HG03439 (cell line): ENCODE results near the gene GALK2.

Experiments used
- ATAC-seq: cut with Tn5 transposase; IDR thresholded peaks from one replicate; pipeline ENCODE4 v1.9.1; 2021; ENCODE audit warnings: mild to moderate bottlenecking, moderate library complexity; ENCODE audit not compliant: unreplicated experiment

GALK2 gene

DNA sequence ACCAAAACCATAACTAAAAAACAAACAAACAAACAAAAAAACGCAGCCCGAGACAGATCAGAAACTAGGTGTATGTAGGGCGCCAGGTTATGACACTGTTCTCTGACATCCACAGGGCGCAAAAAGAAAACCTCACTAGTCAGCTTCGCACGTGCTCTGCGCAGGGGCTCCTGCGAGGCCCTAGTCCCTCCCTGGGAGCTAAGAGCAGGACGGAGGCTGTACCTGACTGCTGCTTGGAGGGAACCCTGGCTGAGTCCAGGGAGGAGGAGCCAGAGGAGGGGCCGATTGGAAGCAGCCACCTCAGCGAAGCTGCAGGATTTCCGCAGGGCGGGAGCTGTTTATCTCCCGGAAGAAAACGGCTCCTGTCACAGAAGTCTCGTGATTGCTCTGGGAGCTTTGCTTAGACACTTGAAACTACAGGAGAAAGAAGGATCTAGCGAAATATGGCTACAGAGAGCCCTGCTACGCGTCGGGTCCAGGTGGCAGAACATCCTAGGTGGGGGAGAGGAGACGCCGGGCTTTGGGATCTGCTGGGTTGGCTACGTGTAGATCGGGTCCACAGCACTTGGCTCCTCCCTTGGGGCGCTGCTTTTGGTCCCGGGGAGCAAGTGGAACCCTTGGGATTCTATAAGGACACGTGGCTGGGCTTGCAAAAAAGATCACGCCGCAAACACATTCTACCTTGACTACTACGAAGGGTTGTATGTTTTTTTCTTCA, at the start of gene GALK2:
TSS of gene GALK2 (plus strand) at position 368 of the 718 bp plus-strand sequence. CDS start at position 444, 76 bp downstream.
- ATAC-seq, result peak; percentile 94

GRCh38 chr15:49120832-49121231, 49.2 kb upstream of the GALK2 start:
- ATAC-seq, result no peak

GRCh38 chr15:49121901-49122300, 48.1 kb upstream of the GALK2 start:
- ATAC-seq, result no peak

DNA sequence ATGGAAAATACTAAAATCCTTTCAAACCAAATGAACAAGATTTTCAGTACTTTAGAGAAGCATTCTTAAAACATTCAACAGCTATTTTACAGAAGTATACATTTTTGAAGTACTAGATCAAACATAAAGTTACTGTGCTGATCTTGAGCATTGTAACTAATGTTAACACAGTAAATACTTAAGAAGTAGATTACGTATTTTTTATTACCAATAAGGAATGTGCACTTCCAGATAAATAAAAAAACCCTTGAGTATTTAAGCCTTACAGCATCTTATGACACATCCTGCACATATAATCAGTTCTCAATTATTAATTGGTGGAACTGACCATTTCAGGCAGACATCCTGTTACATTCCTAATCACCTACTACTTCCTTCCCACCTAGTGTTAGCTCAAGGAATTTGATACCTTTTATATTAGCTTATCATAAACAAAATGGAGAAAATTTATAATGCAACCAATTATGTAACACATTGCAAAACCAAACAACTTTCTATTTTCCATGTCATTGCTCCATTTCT, 47.4 kb upstream of the GALK2 start:
- ATAC-seq, result no peak

GRCh38 chr15:49124371-49124770, 45.7 kb upstream of the GALK2 start:
- ATAC-seq, result no peak

DNA sequence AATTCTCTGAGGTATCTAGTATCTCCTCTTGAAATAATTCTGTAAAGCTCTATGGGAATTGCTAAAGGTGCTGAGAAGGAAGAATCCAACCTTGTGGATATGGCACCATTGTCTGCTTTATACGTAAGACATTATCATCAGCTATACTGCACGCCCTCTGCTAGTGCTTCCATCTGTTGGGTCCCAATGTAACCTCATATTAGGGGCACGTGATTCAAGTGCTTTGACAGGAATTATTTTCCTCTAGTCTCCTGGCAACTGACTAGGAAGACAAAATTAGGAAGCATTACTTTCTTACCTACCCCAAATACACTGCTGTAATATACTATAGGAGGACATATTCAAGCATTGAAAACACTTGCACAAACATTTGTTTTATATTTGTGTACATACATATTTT, 38.6 kb upstream of the GALK2 start:
- ATAC-seq, result no peak

DNA sequence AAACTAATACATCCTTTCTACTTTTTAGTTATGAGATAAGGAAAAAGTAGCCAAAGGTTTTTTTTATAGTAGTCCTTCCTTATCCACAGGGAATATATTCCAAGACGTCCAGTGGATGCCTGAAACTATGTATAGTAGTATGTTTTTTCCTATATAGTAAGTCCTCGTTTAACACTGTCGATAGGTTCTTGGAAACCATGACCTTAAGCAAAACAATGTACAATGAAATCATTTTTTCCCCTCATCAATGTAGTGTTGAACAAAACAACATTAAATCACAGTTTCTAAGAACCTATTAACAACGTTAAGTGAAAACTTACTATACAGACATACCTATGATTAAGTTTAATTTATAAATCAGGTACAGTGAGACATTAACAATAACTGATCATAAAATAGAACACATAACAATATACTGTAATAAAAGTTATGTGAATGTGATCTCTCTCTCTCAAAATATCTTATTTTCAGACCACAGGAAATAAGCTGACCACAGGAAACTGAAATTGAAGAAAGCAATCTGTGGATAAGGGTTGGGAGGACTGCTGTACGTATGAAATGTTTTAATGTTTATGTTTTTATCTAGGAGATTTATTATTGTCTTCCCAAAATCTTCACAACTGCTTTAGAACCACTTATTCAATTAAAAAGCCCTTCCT, 35.2 kb upstream of the GALK2 start:
- no peak for ATAC-seq

DNA sequence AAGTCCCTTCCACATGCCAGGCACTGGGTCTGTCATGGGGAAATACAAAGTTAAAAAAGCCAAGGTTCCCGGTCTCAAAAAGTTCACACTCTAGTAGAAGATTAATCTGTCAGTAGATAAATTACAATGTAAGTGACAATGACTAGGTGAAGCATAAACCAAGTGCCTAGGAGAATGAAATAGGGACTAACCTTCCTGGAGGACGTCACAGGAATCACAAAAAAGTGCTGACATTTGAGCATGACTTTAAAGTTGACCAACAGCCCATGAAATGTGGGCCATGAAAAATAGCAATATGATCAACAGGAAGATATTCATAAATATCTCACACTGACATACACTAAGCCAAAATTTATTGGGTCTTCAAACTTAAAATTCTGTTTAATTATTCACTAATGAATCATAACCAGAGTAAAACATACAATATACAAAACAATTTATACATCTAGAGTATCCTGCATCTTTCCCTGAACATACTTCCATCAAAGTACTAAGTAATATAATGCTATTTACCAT, 34.6 kb upstream of the GALK2 start:
- ATAC-seq, result no peak

DNA sequence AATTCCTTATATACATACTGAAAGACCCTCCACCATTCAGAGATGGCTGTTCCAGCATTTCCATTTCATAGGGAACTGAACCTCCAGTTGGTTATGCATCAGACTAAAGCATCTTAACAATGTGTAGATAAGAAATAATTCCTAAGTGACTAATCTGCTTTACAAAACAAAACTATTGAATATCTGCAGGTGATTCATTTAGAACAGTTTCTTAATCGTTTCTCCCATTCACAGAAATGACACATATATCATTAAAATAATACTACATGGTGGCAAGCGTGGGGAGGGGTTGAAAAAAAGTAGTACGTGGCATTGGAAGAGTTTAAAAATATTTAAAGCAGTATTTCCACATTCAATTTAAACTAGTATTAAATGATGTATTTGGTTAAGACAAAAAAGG, 34.1 kb upstream of the GALK2 start:
- ATAC-seq, result no peak

DNA sequence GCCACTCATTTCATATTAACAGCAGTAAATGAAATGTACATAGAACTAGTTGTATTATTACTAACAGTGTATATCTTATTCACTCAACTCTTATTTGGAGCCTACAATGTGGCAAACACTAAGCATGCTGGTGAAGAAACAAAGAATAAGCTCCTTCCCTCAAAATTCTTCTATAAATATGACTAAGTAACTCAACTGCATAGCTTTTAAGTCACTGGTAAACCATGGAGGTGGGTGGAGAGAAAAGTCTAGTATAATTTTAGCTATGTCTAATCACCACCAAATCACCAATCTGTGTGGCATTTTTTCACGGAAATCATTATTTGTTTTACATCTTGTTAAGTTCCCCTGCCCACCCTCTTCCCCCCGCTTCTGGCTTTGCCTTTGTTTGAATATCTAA, 32.2 kb upstream of the GALK2 start:
- no peak for ATAC-seq

- ATAC-seq, result no peak
Observed at GRCh38 chr15:49145651-49146609, 24.1 kb upstream of the GALK2 start.

DNA sequence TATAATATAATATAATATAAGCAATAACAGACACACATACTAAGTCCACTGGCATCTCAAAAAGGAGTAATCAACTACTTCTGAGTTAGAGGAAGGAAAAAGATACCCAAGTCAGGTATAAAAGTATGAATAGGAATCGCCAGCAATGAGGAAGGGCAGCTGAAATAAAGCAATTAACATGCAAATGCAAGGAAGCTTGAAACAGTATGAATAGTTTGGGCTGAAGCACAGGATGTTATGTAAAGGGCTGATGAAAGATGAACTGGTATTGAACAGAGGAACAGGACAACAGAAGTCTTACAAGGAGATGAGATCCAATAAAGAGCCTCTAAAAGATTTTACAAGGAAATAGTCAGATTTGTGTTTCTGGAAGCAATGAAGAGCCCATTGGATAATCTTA, 21.7 kb upstream of the GALK2 start:
- no peak for ATAC-seq

DNA sequence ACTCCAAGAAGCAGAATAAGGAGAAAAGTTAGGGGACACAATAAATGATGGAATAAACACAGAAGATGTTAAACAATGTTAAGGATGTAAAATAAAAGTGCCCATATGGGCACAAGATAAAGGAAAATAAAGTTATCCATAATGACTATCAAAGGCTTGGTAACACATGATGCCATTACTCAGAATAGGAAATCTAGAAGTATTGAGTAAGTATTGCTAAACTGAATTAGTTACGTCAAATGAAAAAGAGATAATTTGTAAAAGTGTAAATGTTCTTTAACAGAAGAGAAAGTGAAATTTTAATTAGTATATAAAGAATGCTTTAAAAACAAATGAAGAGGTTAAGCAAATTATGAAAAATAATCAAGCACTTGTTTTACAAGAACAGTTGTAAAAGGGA, 21.3 kb upstream of the GALK2 start:
- no peak for ATAC-seq

GRCh38 chr15:49151831-49152230, 18.2 kb upstream of the GALK2 start:
- no peak for ATAC-seq

- ATAC-seq, result no peak
Observed at GRCh38 chr15:49152552-49153312, 17.3 kb upstream of the GALK2 start.

DNA sequence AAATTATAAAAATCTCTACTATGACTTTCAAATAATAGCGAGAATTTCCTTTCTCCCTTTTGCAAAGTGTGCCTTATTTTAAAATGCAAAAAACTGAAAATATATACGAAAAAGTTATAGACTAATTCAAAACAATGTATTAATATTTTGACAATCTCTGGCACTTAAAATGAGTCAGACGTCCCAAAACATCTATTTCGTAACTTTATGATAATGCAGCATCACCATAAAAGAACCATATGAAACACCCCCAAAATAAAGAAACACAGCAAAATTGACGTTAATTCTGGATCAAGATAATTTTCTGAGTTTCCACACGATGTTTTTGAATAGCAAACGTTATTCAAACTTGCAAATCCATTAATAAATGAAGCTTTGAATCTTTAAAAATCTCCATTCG, 15.7 kb upstream of the GALK2 start:
- ATAC-seq, result no peak

DNA sequence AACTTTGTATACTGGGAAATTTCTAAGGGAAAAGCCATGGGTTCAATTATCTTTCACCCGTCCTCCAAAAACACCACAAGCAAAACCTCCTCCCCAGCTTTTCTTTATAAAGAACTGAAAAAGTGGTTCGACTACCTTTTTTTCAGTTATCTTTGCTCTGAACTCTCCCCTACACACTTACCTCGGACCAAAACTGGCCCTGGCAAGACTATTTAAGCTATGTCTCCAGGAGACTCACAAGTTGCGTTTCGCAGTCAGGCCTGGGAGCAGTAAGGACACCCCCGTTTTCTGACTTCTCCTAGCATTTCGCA, 15.3 kb upstream of the GALK2 start:
- no peak for ATAC-seq

GRCh38 chr15:49155110-49155833, 14.8 kb upstream of the GALK2 start, which contains the start of gene COPS2:
Gene COPS2, minus strand, starts transcription at chr15:49155599. Its CDS starts 21 bp downstream, at chr15:49155578.
- peak; percentile 96 for ATAC-seq

GRCh38 chr15:49155834-49156627, 14.0 kb upstream of the GALK2 start:
- ATAC-seq, result peak; percentile 24
